ENCODE results near the gene PRIM1.
A peak's percentile ranks its signal among the peaks of the same experiment; 100 is the strongest.

PRIM1 gene

GRCh38 chr12:56716933-56717880, 34.9 kb downstream of the PRIM1 start:
- Histone ChIP-seq H3K9me3 (ENCODE audit: control insufficient read depth, insufficient read depth, low read depth, low read length) (no peaks in the 10 kb centered on the region), H3K27ac (ENCODE audit: extremely low read depth, low read depth, low read length) (no peak overlapping the region; the same call in 1 of the 2 replicates), H3K4me3 (ENCODE audit: low read depth, low read length) (no peak overlapping the region), H3K4me1 (ENCODE audit: control insufficient read depth, insufficient read depth, low read length) (peaks cover 10% of the 10 kb centered on the region; the same call in 1 of the 2 replicates), H3K36me3 (ENCODE audit: control insufficient read depth in 2 of 2, insufficient read depth in 1 of 2, low read length in 2 of 2) (peaks cover 42 to 86% of the 10 kb centered on the region in 2 experiments)
- POLR2A ChIA-PET: interaction anchor here (1.4 to 7.1 kb wide), 4 partner anchors 9 to 81 kb away, joined by 5 to 53 read pairs (median 14); partner anchors contain the start of genes NACA and PTGES3
- no peak for TF ChIP-seq ZBTB44 (tag by site-specific recombination; IDR thresholded peaks at IDR 0.05)
- TF ChIP-seq PATZ1 (tag by site-specific recombination; IDR thresholded peaks at IDR 0.05): 0 out of 2 replicates have a peak, but pooled peaks have one; percentile 19
- CTCF ChIA-PET: no interaction called here

GRCh38 chr12:56716458-56716857, 35.7 kb downstream of the PRIM1 start:
- Histone ChIP-seq H3K4me3 (ENCODE audit: low read depth, low read length) (no peak overlapping the region), H3K9me3 (ENCODE audit: control insufficient read depth, insufficient read depth, low read depth, low read length) (no peaks in the 10 kb centered on the region), H3K36me3 (ENCODE audit: control insufficient read depth in 2 of 2, insufficient read depth in 1 of 2, low read length in 2 of 2) (peaks cover 47 to 86% of the 10 kb centered on the region in 2 experiments), H3K27ac (ENCODE audit: extremely low read depth, low read depth, low read length) (no peak overlapping the region; the same call in 1 of the 2 replicates), H3K4me1 (ENCODE audit: control insufficient read depth, insufficient read depth, low read length) (peaks cover 6% of the 10 kb centered on the region; the same call in 1 of the 2 replicates)
- POLR2A ChIA-PET: interaction anchor here (1.4 to 7.1 kb wide), 3 partner anchors 9 to 80 kb away, joined by 6 to 53 read pairs (median 21); partner anchors contain the start of genes NACA and PTGES3
- CTCF ChIA-PET: no interaction called here
- no peak for TF ChIP-seq ZNF214 (tag by site-specific recombination; IDR thresholded peaks at IDR 0.05; ENCODE audit: borderline replicate concordance)
- TF ChIP-seq ZBTB26 (tag by site-specific recombination; optimal IDR thresholded peaks at IDR 0.05): no peak
- TF ChIP-seq SCRT1 (tag by site-specific recombination; IDR thresholded peaks at IDR 0.05; ENCODE audit: borderline replicate concordance): 0 out of 2 replicates have a peak, but pooled peaks have one; percentile 28
- no peak for TF ChIP-seq EGR2 (tag by site-specific recombination; IDR thresholded peaks at IDR 0.05; ENCODE audit: low read depth)
- no peak for TF ChIP-seq ZNF26 (tag by site-specific recombination; IDR thresholded peaks at IDR 0.05)
- TF ChIP-seq SCRT2 (tag by site-specific recombination; IDR thresholded peaks at IDR 0.05): peak; percentile 71
- TF ChIP-seq ZNF302 (tag by site-specific recombination; IDR thresholded peaks at IDR 0.05; ENCODE audit: low read depth): no peak
- TF ChIP-seq ZNF398 (tag by site-specific recombination; IDR thresholded peaks at IDR 0.05): no peak
- no peak for TF ChIP-seq ZBTB44 (tag by site-specific recombination; IDR thresholded peaks at IDR 0.05)
- TF ChIP-seq ZFP37 (tag by site-specific recombination; IDR thresholded peaks at IDR 0.05): no peak
- no peak for TF ChIP-seq BCL11A (tag by site-specific recombination; IDR thresholded peaks at IDR 0.05; ENCODE audit: low read depth)
- no peak for TF ChIP-seq ZNF169 (tag by site-specific recombination; IDR thresholded peaks at IDR 0.05)
- TF ChIP-seq ZNF18 (tag by site-specific recombination; IDR thresholded peaks at IDR 0.05): no peak
- no peak for TF ChIP-seq ZNF626 (tag by site-specific recombination; IDR thresholded peaks at IDR 0.05)
